ENCODE data around the gene SNRPE. TPM values are rescaled to one million over a fixed set of nuclear protein-coding genes. Genes with fewer than 3 reads are reported as not detected.
A peak's percentile ranks its signal among the peaks of the same experiment; 100 is the strongest.
"Not testable (repeated sequence)": the region's sequence is repeated elsewhere in the genome, so short reads cannot be mapped to it uniquely, and the experiment has no call there.

SNRPE gene
- polyA plus RNA-seq (2013, experiment 1 of 2; ENCODE audit: insufficient read length) = 181 TPM
- 180 TPM for polyA plus RNA-seq (2013, experiment 2 of 2; ENCODE audit: insufficient read length)

DNA sequence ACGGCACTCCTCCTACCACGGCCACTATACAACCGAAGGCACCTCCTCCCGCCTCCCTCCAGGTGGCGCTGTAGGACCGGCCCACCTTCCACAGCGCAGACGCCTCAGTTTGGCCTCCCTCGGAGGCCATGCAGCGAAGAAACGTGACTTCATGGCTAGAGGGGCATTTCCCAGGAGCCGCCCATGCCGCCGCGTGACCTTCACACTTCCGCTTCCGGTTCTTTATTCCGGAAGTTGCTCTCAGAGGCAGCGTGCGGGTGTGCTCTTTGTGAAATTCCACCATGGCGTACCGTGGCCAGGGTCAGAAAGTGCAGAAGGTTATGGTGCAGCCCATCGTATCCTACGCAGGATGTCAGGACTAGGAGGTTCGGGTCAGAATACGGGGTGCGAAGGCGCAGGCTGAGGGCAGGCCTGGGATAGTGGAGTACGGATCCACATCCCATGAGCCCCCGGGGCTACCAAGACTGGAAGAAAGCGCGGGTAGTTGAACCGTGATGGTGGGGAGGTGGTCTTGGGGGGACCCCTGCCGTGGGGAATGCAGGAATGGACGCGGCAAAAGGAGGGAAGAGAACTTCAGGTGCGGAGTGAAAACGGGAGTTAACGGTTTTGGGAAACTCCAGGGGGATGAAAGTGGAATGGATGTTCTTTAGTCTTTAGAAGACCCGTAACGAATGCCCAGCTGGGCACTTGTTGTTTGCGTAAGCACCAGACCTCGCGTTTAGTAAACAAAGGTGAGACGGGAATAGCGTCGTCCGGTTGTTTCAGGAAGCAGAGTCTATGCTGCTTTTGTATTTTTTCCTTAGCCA is at the start of gene SNRPE:
TSS of gene SNRPE (plus strand) at position 221 of the 806 bp plus-strand sequence. CDS start at position 282, 61 bp downstream.
- DNase-seq = peak; percentile 99

DNA sequence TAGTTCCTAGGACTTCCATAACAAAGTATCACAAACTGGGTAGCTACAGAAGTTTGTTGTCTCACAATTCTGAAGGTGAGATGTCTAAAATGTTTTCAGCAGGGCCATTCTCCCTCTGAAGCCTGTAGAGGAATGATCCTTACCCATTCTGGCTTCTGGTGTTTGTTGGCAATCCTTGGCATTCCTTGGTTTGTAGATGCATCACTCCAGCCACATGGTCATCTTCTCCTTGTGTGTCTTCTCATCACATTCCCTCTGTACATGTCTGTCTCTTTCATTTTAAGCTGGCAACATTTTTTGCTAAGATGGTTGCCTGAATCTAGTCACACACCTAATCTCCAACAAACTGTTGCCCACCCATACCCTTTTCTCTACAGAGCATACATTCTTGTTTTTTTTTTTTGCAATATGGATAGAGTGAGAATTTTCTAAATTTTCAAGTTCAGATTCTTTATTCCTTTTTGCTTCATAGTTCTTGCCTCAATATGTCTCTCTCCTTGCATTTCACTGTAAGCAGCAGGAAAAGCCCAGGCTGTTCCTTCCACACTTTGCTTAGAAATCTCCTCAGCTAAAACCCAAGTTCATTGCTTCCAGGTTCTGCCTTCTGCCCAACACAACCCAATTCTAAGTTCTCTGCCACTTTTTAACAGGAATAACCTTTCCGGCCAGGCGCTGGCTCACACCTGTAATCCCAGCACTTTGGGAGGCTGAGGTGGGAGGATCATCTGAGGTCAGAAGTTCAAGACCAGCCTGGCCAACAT is 47.6 kb upstream of the SNRPE start:
- no peak for DNase-seq

DNA sequence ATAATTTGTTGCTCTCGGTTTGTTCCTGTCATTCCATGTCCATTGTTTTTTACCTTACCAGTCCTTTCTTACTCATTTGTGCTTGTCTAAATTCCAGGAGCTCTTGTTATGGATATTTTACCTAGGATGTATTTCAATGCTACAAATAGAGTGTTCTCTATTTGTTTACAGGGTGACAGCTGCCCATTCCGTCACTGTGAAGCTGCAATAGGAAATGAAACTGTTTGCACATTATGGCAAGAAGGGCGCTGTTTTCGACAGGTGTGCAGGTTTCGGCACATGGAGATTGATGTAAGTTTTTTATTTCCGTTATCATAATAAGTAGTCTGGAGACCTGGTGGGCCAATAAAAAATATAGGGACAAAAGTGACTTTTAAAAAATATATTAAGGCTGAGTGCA is 43.0 kb upstream of the SNRPE start:
- DNase-seq = no peak

DNA sequence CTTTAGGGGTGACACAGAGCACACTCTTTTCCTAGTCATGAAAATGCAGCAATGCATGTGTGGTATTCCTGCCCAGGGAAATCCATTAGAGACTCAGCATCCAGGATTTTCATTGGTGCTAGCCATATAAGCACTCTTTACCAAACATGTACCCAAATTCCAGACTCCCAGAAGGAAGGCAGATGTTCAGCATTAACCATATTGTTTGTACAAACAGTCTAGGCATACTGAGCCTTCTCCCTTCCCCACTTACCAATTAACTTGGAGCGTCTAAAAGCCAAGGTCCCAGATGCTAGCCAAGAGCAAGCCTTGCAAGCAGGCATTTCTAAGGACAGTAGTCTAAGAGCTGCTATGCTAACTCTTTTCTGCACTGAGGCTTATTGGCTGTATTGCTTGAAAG is 38.1 kb upstream of the SNRPE start:
- peak; percentile 9 for DNase-seq

GRCh38 chr1:203826175-203826574 is 35.2 kb upstream of the SNRPE start:
- DNase-seq = no peak

- DNase-seq = no peak
Observed at GRCh38 chr1:203828002-203828401, 33.4 kb upstream of the SNRPE start.

DNA sequence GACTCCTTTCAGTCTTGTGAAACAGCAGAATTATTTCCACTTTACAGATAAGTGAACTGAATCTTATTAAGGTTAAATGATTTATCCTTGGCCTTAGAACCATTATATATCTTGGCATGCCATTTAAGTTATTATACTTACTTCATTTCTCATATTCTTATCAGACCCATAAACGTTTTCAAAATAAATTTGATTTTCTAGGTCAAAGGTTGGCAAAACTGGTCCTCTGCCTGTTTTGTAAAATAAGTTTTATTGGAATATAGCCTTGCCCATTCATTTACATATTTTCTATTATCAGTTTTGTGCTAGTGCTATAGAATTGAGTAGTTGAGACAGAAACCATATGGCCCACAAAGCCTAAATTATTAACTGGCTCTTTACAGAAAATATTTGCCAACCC is 32.9 kb upstream of the SNRPE start:
- DNase-seq = no peak

DNA sequence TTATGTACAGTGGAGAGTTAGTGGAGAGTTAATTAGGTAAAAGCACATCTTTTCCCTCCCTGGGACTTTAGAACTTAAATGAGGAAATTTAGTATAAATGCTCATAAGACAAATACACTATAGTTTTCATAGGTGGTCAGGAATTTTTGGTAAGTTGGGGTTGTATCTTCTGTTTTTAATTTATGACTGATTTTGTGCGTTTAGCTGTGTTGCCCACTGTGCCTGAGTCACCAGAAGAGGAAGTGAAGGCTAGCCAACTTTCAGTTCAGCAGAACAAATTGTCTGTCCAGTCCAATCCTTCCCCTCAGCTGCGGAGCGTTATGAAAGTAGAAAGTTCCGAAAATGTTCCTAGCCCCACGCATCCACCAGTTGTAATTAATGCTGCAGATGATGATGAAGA is 32.2 kb upstream of the SNRPE start:
- DNase-seq = not testable (repeated sequence)

GRCh38 chr1:203835476-203835875 is 25.9 kb upstream of the SNRPE start:
- DNase-seq = no peak

- DNase-seq = peak; percentile 80
Observed at GRCh38 chr1:203839081-203839480, 22.3 kb upstream of the SNRPE start.

- no peak for DNase-seq
Observed at GRCh38 chr1:203840208-203840808, 21.1 kb upstream of the SNRPE start.

DNA sequence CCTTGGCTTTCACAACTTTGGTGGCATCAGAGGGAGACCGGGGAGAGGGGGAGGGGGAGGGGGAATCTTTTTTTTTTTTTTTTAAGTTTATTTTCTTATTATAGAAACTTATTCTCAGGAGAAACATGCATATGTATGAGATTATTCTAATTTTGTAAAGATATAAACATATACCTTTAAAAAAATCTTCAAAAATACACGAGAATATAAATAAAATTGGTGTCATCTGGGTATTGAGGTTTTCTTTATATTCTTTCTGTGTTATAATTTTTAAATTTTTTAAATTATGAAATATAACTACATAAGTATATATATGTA is 18.9 kb upstream of the SNRPE start:
- DNase-seq = no peak

GRCh38 chr1:203843435-203843834 is 18.0 kb upstream of the SNRPE start:
- no peak for DNase-seq

- DNase-seq = not testable (repeated sequence)
Observed at GRCh38 chr1:203853112-203853511, 8.3 kb upstream of the SNRPE start.

GRCh38 chr1:203858055-203858454 is 3.3 kb upstream of the SNRPE start:
- DNase-seq = peak; percentile 79

GRCh38 chr1:203858975-203859374 is 2.4 kb upstream of the SNRPE start:
- DNase-seq = no peak

DNA sequence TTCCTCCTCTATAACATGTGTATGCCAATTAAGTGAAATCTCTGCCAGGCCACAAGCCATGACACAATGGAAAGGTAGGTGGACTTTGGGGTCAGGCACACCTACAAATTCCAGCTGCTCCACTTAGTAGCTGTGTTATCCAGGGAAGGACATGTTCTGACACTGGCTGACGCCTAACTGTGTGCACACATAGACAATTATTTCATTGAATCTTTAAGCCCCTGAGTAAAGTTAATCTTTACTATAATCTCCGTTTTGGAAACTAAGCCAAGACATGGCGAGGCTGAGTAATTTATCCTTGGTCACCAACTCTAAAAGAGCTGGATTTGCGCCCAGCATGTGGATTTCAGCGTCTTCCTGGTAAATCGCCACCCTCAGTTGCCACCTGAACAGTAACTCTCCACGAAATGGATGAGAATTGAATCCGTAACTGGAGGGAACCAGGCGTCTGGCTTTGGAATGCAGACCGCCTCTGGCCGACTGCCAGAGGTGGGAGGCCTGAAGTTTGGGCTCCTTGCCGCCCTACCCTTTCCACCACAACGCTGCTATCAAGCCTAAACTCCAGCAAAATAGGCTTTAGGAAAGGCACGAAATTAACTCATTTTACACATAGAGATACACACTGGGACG is 888 bp upstream of the SNRPE start:
- peak; percentile 51 for DNase-seq

DNA sequence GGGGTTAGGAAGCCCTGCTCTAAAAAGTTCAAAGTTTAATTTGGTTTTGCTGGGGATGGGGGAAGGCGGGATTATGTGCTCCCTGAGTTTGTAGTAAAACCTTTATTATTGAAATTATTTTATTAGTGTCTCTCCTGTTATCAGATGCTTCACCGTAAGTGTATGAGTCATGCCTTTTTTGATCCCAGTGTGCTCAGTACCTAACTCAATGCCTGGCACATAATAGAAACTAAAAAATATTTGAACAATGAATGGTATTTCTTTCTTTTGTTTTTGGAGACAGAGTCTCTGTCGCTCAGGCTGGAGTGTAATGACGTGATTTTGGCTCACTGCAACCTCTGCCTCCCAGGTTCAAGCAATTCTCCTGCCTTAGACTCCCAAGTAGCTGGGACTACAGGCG is 6.4 kb downstream of the SNRPE start:
- DNase-seq = no peak

DNA sequence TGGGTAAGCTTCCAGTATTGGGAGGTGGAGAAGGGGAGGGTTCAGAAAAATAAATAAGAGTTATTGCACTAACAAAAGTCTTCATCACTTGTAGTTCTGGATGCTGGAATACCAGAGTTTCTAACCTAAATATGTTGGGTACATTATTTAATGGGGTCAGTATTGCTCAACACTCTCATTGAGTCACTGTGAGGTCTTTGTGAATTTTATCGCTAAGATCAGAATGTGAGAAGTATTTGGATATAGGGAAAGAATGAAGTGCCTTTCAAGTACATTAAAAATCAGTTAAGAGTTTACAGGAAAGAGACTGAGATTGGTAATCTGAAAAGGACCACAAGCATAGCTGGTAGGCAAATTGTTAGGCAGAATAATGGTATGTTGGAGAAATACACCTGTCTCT is 8.8 kb downstream of the SNRPE start:
- DNase-seq = no peak

GRCh38 chr1:203871114-203871880 is 9.9 kb downstream of the SNRPE start:
- DNase-seq = peak; percentile 74

DNA sequence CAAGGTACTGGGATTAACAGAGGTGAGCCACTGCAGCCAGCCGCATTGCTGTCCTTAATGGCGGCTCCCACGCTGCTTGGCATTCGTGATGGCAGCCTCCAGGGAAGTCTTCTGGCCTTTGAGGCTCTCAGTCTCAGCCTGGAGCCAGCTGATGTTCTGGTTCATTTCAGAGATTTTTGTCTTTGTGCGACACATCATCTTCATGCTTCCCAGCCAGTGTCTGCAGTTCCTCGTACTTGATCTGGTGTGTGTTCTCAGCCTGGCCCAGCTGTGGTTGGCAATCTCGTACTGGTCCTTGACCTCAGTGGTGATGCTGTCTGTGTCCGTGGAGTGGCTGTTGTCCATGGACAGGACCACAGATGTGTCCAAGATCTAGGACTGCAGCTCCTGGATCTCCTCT is 11.7 kb downstream of the SNRPE start:
- no peak for DNase-seq

- no peak for DNase-seq
Observed at GRCh38 chr1:203878422-203878821, 17.0 kb downstream of the SNRPE start.
